ENCODE data around the gene ESR2. TPM values are rescaled to one million over a fixed set of nuclear protein-coding genes. Genes with fewer than 3 reads are reported as not detected.

Gene ESR2
- total RNA-seq, 2 experiments from 2014 or later: not detected

GRCh38 chr14:64109819-64110554, 184.2 kb downstream of the ESR2 start:
- Mint-ChIP-seq H3K27me3 (no peaks in the 10 kb centered on the region), H3K4me1 (no peaks in the 10 kb centered on the region), H3K27ac (no peak overlapping the region), H3K9me3 (no peaks in the 10 kb centered on the region), H3K4me3 (no peak overlapping the region), H3K36me3 (ENCODE audit: low read depth) (peaks cover 42% of the 10 kb centered on the region)
- ChIA-PET CTCF (interaction anchor here (1.1 kb wide), 1 partner anchor 22 kb away, joined by 4 read pairs; no protein-coding TSS in a partner anchor), POLR2A (no interaction called here)
- no peak for DNase-seq

GRCh38 chr14:64107438-64107837, 186.7 kb downstream of the ESR2 start:
- Mint-ChIP-seq H3K9me3 (no peaks in the 10 kb centered on the region), H3K4me3 (no peak overlapping the region), H3K27ac (no peak overlapping the region), H3K36me3 (ENCODE audit: low read depth) (peaks cover 46% of the 10 kb centered on the region), H3K27me3 (no peaks in the 10 kb centered on the region), H3K4me1 (no peaks in the 10 kb centered on the region)
- no peak for DNase-seq
- ChIA-PET CTCF (interaction anchor here (0.5 to 0.6 kb wide), 2 partner anchors 181 to 198 kb away, joined by 3 read pairs; no protein-coding TSS in a partner anchor), POLR2A (no interaction called here)

GRCh38 chr14:64098120-64098519, 196.1 kb downstream of the ESR2 start:
- no peak overlapping the region for H3K4me3 Mint-ChIP-seq
- H3K9me3 Mint-ChIP-seq: peaks cover 2% of the 10 kb centered on the region
- ChIA-PET CTCF (interaction anchor here (0.6 kb wide), 1 partner anchor 282 kb away, joined by 3 read pairs; no protein-coding TSS in a partner anchor), POLR2A (no interaction called here)
- DNase-seq: no peak
- H3K27me3 Mint-ChIP-seq: no peaks in the 10 kb centered on the region
- no peak overlapping the region for H3K27ac Mint-ChIP-seq
- H3K4me1 Mint-ChIP-seq: no peaks in the 10 kb centered on the region
- H3K36me3 Mint-ChIP-seq (ENCODE audit: low read depth): peaks cover 62% of the 10 kb centered on the region

- Mint-ChIP-seq H3K27ac (no peak overlapping the region), H3K27me3 (no peaks in the 10 kb centered on the region), H3K9me3 (peaks cover 2% of the 10 kb centered on the region), H3K4me3 (no peak overlapping the region), H3K36me3 (ENCODE audit: low read depth) (peaks cover 59% of the 10 kb centered on the region), H3K4me1 (no peaks in the 10 kb centered on the region)
- ChIA-PET POLR2A (no interaction called here), CTCF (no interaction called here)
- DNase-seq: no peak
Observed at GRCh38 chr14:64095620-64096019, 198.6 kb downstream of the ESR2 start.

GRCh38 chr14:64092940-64093339, 201.2 kb downstream of the ESR2 start:
- DNase-seq: no peak
- no peak overlapping the region for H3K27ac Mint-ChIP-seq
- H3K9me3 Mint-ChIP-seq: no peaks in the 10 kb centered on the region
- H3K36me3 Mint-ChIP-seq (ENCODE audit: low read depth): peaks cover 47% of the 10 kb centered on the region
- ChIA-PET POLR2A (no interaction called here), CTCF (interaction anchor here (0.6 kb wide), 1 partner anchor 61 kb away, joined by 3 read pairs; no protein-coding TSS in a partner anchor)
- H3K4me1 Mint-ChIP-seq: no peaks in the 10 kb centered on the region
- no peaks in the 10 kb centered on the region for H3K27me3 Mint-ChIP-seq
- H3K4me3 Mint-ChIP-seq: no peak overlapping the region

GRCh38 chr14:64092338-64092737, 201.8 kb downstream of the ESR2 start:
- Mint-ChIP-seq H3K27ac (no peak overlapping the region), H3K4me1 (no peaks in the 10 kb centered on the region), H3K36me3 (ENCODE audit: low read depth) (peaks cover 44% of the 10 kb centered on the region), H3K9me3 (no peaks in the 10 kb centered on the region), H3K4me3 (no peak overlapping the region), H3K27me3 (no peaks in the 10 kb centered on the region)
- no peak for DNase-seq
- CTCF ChIA-PET: interaction anchor here (0.6 kb wide), 1 partner anchor 62 kb away, joined by 3 read pairs; no protein-coding TSS in a partner anchor
- POLR2A ChIA-PET: no interaction called here

GRCh38 chr14:64091217-64091616, 203.0 kb downstream of the ESR2 start:
- CTCF ChIA-PET: no interaction called here
- POLR2A ChIA-PET: no interaction called here
- Mint-ChIP-seq H3K4me1 (no peaks in the 10 kb centered on the region), H3K27me3 (no peaks in the 10 kb centered on the region), H3K9me3 (no peaks in the 10 kb centered on the region), H3K36me3 (ENCODE audit: low read depth) (peaks cover 38% of the 10 kb centered on the region), H3K4me3 (no peak overlapping the region), H3K27ac (no peak overlapping the region)
- no peak for DNase-seq

GRCh38 chr14:64089920-64090319, 204.3 kb downstream of the ESR2 start:
- Mint-ChIP-seq H3K9me3 (no peaks in the 10 kb centered on the region), H3K27ac (no peak overlapping the region), H3K36me3 (ENCODE audit: low read depth) (peaks cover 39% of the 10 kb centered on the region), H3K4me3 (no peak overlapping the region), H3K4me1 (no peaks in the 10 kb centered on the region), H3K27me3 (no peaks in the 10 kb centered on the region)
- ChIA-PET POLR2A (interaction anchor here (0.8 kb wide), 1 partner anchor 22 kb away, joined by 4 read pairs; no protein-coding TSS in a partner anchor), CTCF (no interaction called here)
- no peak for DNase-seq

- Mint-ChIP-seq H3K9me3 (no peaks in the 10 kb centered on the region), H3K27ac (no peak overlapping the region), H3K4me1 (no peaks in the 10 kb centered on the region), H3K27me3 (no peaks in the 10 kb centered on the region), H3K36me3 (ENCODE audit: low read depth) (peaks cover 38% of the 10 kb centered on the region), H3K4me3 (no peak overlapping the region)
- no peak for DNase-seq
- POLR2A ChIA-PET: no interaction called here
- CTCF ChIA-PET: no interaction called here
Observed at GRCh38 chr14:64088647-64088964, 205.6 kb downstream of the ESR2 start.

- ChIA-PET CTCF (interaction anchor here (0.6 kb wide), 1 partner anchor 11 kb away, joined by 4 read pairs; no protein-coding TSS in a partner anchor), POLR2A (no interaction called here)
- no peaks in the 10 kb centered on the region for H3K9me3 Mint-ChIP-seq
- no peaks in the 10 kb centered on the region for H3K27me3 Mint-ChIP-seq
- no peak overlapping the region for H3K4me3 Mint-ChIP-seq
- no peak overlapping the region for H3K27ac Mint-ChIP-seq
- H3K4me1 Mint-ChIP-seq: no peaks in the 10 kb centered on the region
- peaks cover 55% of the 10 kb centered on the region for H3K36me3 Mint-ChIP-seq (ENCODE audit: low read depth)
- DNase-seq: no peak
Observed at GRCh38 chr14:64082837-64083236, 211.3 kb downstream of the ESR2 start.

- DNase-seq: no peak
- ChIA-PET CTCF (no interaction called here), POLR2A (no interaction called here)
- Mint-ChIP-seq H3K4me1 (no peaks in the 10 kb centered on the region), H3K4me3 (no peak overlapping the region), H3K27me3 (no peaks in the 10 kb centered on the region), H3K27ac (no peak overlapping the region), H3K9me3 (no peaks in the 10 kb centered on the region), H3K36me3 (ENCODE audit: low read depth) (peaks cover 62% of the 10 kb centered on the region)
Observed at GRCh38 chr14:64081174-64081746, 212.9 kb downstream of the ESR2 start.

- H3K4me3 Mint-ChIP-seq: no peak overlapping the region
- no peak for DNase-seq
- no peaks in the 10 kb centered on the region for H3K4me1 Mint-ChIP-seq
- H3K9me3 Mint-ChIP-seq: no peaks in the 10 kb centered on the region
- ChIA-PET POLR2A (no interaction called here), CTCF (no interaction called here)
- peak overlapping the region; percentile 15 for H3K27ac Mint-ChIP-seq
- H3K27me3 Mint-ChIP-seq: no peaks in the 10 kb centered on the region
- peaks cover 61% of the 10 kb centered on the region for H3K36me3 Mint-ChIP-seq (ENCODE audit: low read depth)
Observed at GRCh38 chr14:64080452-64080851, 213.7 kb downstream of the ESR2 start.

- peaks cover 76% of the 10 kb centered on the region for H3K36me3 Mint-ChIP-seq (ENCODE audit: low read depth)
- H3K9me3 Mint-ChIP-seq: no peaks in the 10 kb centered on the region
- CTCF ChIA-PET: no interaction called here
Observed at GRCh38 chr14:64075613-64076005, 218.6 kb downstream of the ESR2 start.

More at GRCh38 chr14:64075613-64076005, 218.6 kb downstream of the ESR2 start:
- no peak overlapping the region for H3K4me3 Mint-ChIP-seq
- no peaks in the 10 kb centered on the region for H3K4me1 Mint-ChIP-seq
- H3K27me3 Mint-ChIP-seq: no peaks in the 10 kb centered on the region
- no peak overlapping the region for H3K27ac Mint-ChIP-seq
- POLR2A ChIA-PET: no interaction called here
- DNase-seq: no peak

Measured in activated CD4-positive, alpha-beta T cell treated with anti-CD3 and anti-CD28 coated beads, Interleukin-2, amount 10 ng/mL, durations not matched to agents 7 days and 5 days (primary cell).